HCT116 (cell line): ENCODE data around the gene WLS. TPM values are rescaled to one million over a fixed set of nuclear protein-coding genes. Genes with fewer than 3 reads are reported as not detected.

Experiments
- ATAC-seq: fragments of 200-7000 bp; cut with Tn5 transposase; 2 replicates; pipeline ENCODE4 v1.9.1; 2020; ENCODE audit warnings: mild to moderate bottlenecking, moderate library complexity
- BruUV-seq: library from RNA; stranded (reverse); fragments of 400-500 nt; replicated peaks from 2 replicates; lab custom pipeline; 2021; lab: Mats Ljungman, UMichigan
- CTCF ChIA-PET: fragments of 300-600 bp; sonication (Branson Sonifier 250); formaldehyde crosslinking; loops from one replicate; lab custom pipeline; 2021; ENCODE audit warnings: antibody characterized with exemption; lab: Charles Lee
- POLR2A ChIA-PET: fragments of 300-600, 350-600 bp; sonication (Branson Sonifier 250); formaldehyde crosslinking; loops from one replicate; lab custom pipeline; 2021; ENCODE audit warnings: antibody characterized with exemption; lab: Charles Lee
- RAD21 ChIA-PET, 2 experiments: fragments of 300-600 bp; sonication (Branson Sonifier 250); formaldehyde crosslinking; loops; one replicate each; lab custom pipeline; 2023; ENCODE audit warnings: low total read pairs in 2 of 2; ENCODE audit not compliant: uncharacterized antibody in 2 of 2, unreplicated experiment in 2 of 2, low non-redundant PET in 1 of 2; lab: Charles Lee
- DNase-seq: peaks from one replicate; pipeline ENCODE4 v3.0.0-alpha.2; 2010; ENCODE audit warnings: low read depth, low spot score
- H2AFZ ChIP-seq: fragments of 200-600 bp; shearing (Covaris generic), sonication (generic); 2 replicates; pipeline ENCODE4 v1.6.1; 2017; ENCODE audit warnings: low read depth, mixed run types, mixed read lengths, antibody characterized with exemption, low read length; ENCODE audit not compliant: poor library complexity, severe bottlenecking
- H3K27ac ChIP-seq: 2 replicates; pipeline ENCODE4 v1.5.1; 2012; ENCODE audit warnings: low read depth, low read length
- H3K27me3 ChIP-seq: fragments of 200-600 bp; sonication (generic); 2 replicates; pipeline ENCODE4 v1.6.1; 2016; ENCODE audit warnings: mixed run types, low read length, mixed read lengths; ENCODE audit not compliant: insufficient read depth
- H3K36me3 ChIP-seq, 2 experiments: fragments of 200-500 bp in 1 of 2; fragments of 200-600 bp in 1 of 2; sonication (Bioruptor generic) in 1 of 2; sonication (generic) in 1 of 2; 2 replicates each; pipeline versions ENCODE4 v1.5.1 to v1.6.1; 2014 to 2016; ENCODE audit warnings: low read length in 2 of 2, inconsistent platforms in 1 of 2, mixed read lengths in 1 of 2, mixed run types in 1 of 2; ENCODE audit not compliant: insufficient read depth in 2 of 2, control insufficient read depth in 1 of 2
- H3K4me1 ChIP-seq, 2 experiments: fragments of 200-600 bp in 1 of 2; sonication (generic) in 1 of 2; 2 replicates each; pipeline versions ENCODE4 v1.5.1 to v1.6.1; 2012 to 2017; ENCODE audit warnings: low read length in 2 of 2, inconsistent platforms in 1 of 2, mild to moderate bottlenecking in 1 of 2, mixed read lengths in 1 of 2, mixed run types in 1 of 2, moderate library complexity in 1 of 2; ENCODE audit not compliant: insufficient read depth in 2 of 2, control insufficient read depth in 1 of 2
- H3K4me2 ChIP-seq: fragments of 200-600 bp; sonication (generic); 2 replicates; pipeline ENCODE4 v1.6.1; 2017; ENCODE audit warnings: mixed run types, low read length, mixed read lengths
- H3K4me3 ChIP-seq, 2 experiments: fragments of 200-600 bp in 1 of 2; sonication (generic) in 1 of 2; replicated peaks in 1 of 2; 2 replicates each; pipeline ENCODE4 v1.5.1; 2011 to 2016; ENCODE audit warnings: low read length in 2 of 2, control low read depth in 1 of 2, low read depth in 1 of 2, mild to moderate bottlenecking in 1 of 2, mixed read lengths in 1 of 2, mixed run types in 1 of 2
- H3K79me2 ChIP-seq: fragments of 200-600 bp; sonication (generic); 2 replicates; pipeline ENCODE4 v1.6.1; 2017; ENCODE audit warnings: mild to moderate bottlenecking, mixed run types, low read length, moderate library complexity, mixed read lengths; ENCODE audit not compliant: insufficient read depth
- H3K9ac ChIP-seq: fragments of 200-600 bp; sonication (generic); 2 replicates; pipeline ENCODE4 v1.6.1; 2016; ENCODE audit warnings: low read length, mixed read lengths
- H3K9me2 ChIP-seq: fragments of 200-600 bp; sonication (generic), shearing (Covaris generic); 2 replicates; pipeline ENCODE4 v1.6.1; 2017; ENCODE audit warnings: mixed run types, mild to moderate bottlenecking, moderate library complexity; ENCODE audit not compliant: insufficient read depth
- H3K9me3 ChIP-seq, 2 experiments: fragments of 200-500 bp in 1 of 2; fragments of 200-600 bp in 1 of 2; sonication (Bioruptor generic) in 1 of 2; sonication (generic) in 1 of 2; 2 replicates each; pipeline ENCODE4 v1.6.1; 2014 to 2017; ENCODE audit warnings: low read length in 2 of 2, mixed read lengths in 2 of 2, inconsistent platforms in 1 of 2, low read depth in 1 of 2, mild to moderate bottlenecking in 1 of 2, mixed run types in 1 of 2, moderate library complexity in 1 of 2; ENCODE audit not compliant: control insufficient read depth in 1 of 2, insufficient read depth in 1 of 2
- H4K20me1 ChIP-seq: fragments of 200-600 bp; sonication (generic), shearing (Covaris generic); 2 replicates; pipeline ENCODE4 v1.6.1; 2017; ENCODE audit warnings: mixed run types, mild to moderate bottlenecking, moderate library complexity; ENCODE audit not compliant: insufficient read depth
- EGR1 ChIP-seq: IDR thresholded peaks from 2 replicates; pipeline ENCODE4 v1.6.1; 2012; ENCODE audit warnings: low read depth
- FOSL1 ChIP-seq: IDR thresholded peaks from 2 replicates; pipeline ENCODE4 v1.6.1; 2012; ENCODE audit warnings: low read depth
- RAD21 ChIP-seq: IDR thresholded peaks from 2 replicates; pipeline ENCODE4 v1.6.1; 2012; ENCODE audit warnings: low read depth, mild to moderate bottlenecking
- SIN3A ChIP-seq: IDR thresholded peaks from 2 replicates; pipeline ENCODE4 v1.6.1; 2012; ENCODE audit warnings: low read depth
- TCF7L2 ChIP-seq: IDR thresholded peaks from 2 replicates; pipeline ENCODE4 v1.7.0; 2011; ENCODE audit warnings: borderline replicate concordance, inconsistent platforms; ENCODE audit not compliant: insufficient read depth, insufficient read length; ENCODE audit errors: extremely low read depth
- YY1 ChIP-seq: IDR thresholded peaks from 2 replicates; pipeline ENCODE4 v1.6.1; 2011; ENCODE audit warnings: low read length, low read depth, moderate library complexity, mild to moderate bottlenecking; ENCODE audit not compliant: insufficient replicate concordance; ENCODE audit errors: extremely low read depth
- ZBTB33 ChIP-seq: IDR thresholded peaks from 2 replicates; pipeline ENCODE4 v1.6.1; 2011; ENCODE audit warnings: mild to moderate bottlenecking, low read length, moderate library complexity; ENCODE audit not compliant: insufficient replicate concordance; ENCODE audit errors: extremely low read depth
- ZFX ChIP-seq: fragments of 450-650 bp; IDR thresholded peaks from 2 replicates; pipeline ENCODE4 v1.6.1; 2017
- ZNF274 ChIP-seq: fragments of 200-500 bp; sonication (Bioruptor generic); IDR thresholded peaks from 2 replicates; pipeline ENCODE4 v1.6.1; 2014; ENCODE audit warnings: mild to moderate bottlenecking, low read depth, low read length, inconsistent platforms
- intact Hi-C: fragments of 100-400 bp; cut with micrococcal nuclease; formaldehyde crosslinking; loops from 2 replicates; pipeline ENCODE4 v1.10.0; 2022
- total RNA-seq: library from RNA; stranded (reverse); gene quantifications from one replicate; pipeline ENCODE4 v1.2.1, GENCODE V29; 2021; ENCODE audit not compliant: unreplicated experiment

WLS gene
- total RNA-seq, 1 experiment from 2014 or later = 38.0 TPM

GRCh38 chr1:68183895-68184294, 48.4 kb downstream of the WLS start:
- H3K36me3 ChIP-seq = peaks cover 3 to 4% of the 10 kb centered on the region in 2 experiments; a peak in 1 of 4 replicates
- no peak overlapping the region for H3K4me3 ChIP-seq
- no peaks in the 10 kb centered on the region for H3K79me2 ChIP-seq
- DNase-seq = no peak
- H3K27me3 ChIP-seq = no peaks in the 10 kb centered on the region
- peaks cover 4 to 14% of the 10 kb centered on the region in 2 experiments for H3K4me1 ChIP-seq
- intact Hi-C loops = no loop called here
- no peak overlapping the region for H2AFZ ChIP-seq
- POLR2A ChIA-PET = no interaction called here
- BruUV-seq = no TSS peak
- no peak overlapping the region for H3K27ac ChIP-seq
- RAD21 ChIA-PET = no interaction called here
- H3K4me2 ChIP-seq = no peak overlapping the region
- CTCF ChIA-PET = no interaction called here
- H3K9me3 ChIP-seq = no peaks in the 10 kb centered on the region
- H4K20me1 ChIP-seq = no peaks in the 10 kb centered on the region
- TF ChIP-seq FOSL1 (no peak), RAD21 (no peak), ZBTB33 (no peak), EGR1 (no peak), TCF7L2 (no peak), YY1 (no peak), SIN3A (no peak), ZFX (no peak)
- ATAC-seq = no peak
- H3K9me2 ChIP-seq = no peaks in the 10 kb centered on the region
- H3K9ac ChIP-seq = no peak overlapping the region

- Histone ChIP-seq H3K27me3 (no peaks in the 10 kb centered on the region), H3K4me1 (peaks cover 20 to 35% of the 10 kb centered on the region in 2 experiments), H4K20me1 (no peaks in the 10 kb centered on the region), H3K4me3 (no peak overlapping the region)
- ChIA-PET RAD21 (no interaction called here), CTCF (no interaction called here)
- ATAC-seq = no peak
- no peak for TF ChIP-seq ZNF274
- TF ChIP-seq, all 23 proteins: peak for 0
- BruUV-seq = no TSS peak
- intact Hi-C loops = no loop called here
- H3K9ac ChIP-seq = no peak overlapping the region
- H3K4me2 ChIP-seq = no peak overlapping the region
- POLR2A ChIA-PET = no interaction called here
- H3K9me2 ChIP-seq = no peaks in the 10 kb centered on the region
- no peak for DNase-seq
- H3K79me2 ChIP-seq = no peaks in the 10 kb centered on the region
- no peaks in the 10 kb centered on the region for H3K9me3 ChIP-seq
- H3K27ac ChIP-seq = no peak overlapping the region
- 0 out of 4 replicates have a peak, but pooled peaks cover 0 to 4% of the 10 kb centered on the region in 2 experiments for H3K36me3 ChIP-seq
- H2AFZ ChIP-seq = no peak overlapping the region
Measured at GRCh38 chr1:68181165-68181556, 51.2 kb downstream of the WLS start.
